ENCODE results near the gene ABHD13. TPM values are rescaled to one million over a fixed set of nuclear protein-coding genes. Genes with fewer than 3 reads are reported as not detected.

The ABHD13 gene
- total RNA-seq, 2 donors from 2014 or later: 4.8 to 9.7 TPM

GRCh38 chr13:108182652-108183051 lies 35.5 kb upstream of the ABHD13 start:
- intact Hi-C loops (cut with DNase I): no loop called here
- DNase-seq (ENCODE audit: low spot score): no peak
- WGBS: 68% methylated on average over 3 of the region's 3 CpGs
- Histone ChIP-seq H3K4me1 (replicated peaks) (no peaks in the 10 kb centered on the region), H3K27me3 (replicated peaks; ENCODE audit: insufficient read depth) (no peaks in the 10 kb centered on the region), H3K36me3 (no peaks in the 10 kb centered on the region), H3K9me3 (no peaks in the 10 kb centered on the region), H3K4me3 (no peak overlapping the region), H3K27ac (no peak overlapping the region)
- no peak for TF ChIP-seq POLR2AphosphoS5 (IDR thresholded peaks at IDR 0.05)
- no peak for TF ChIP-seq POLR2A (IDR thresholded peaks at IDR 0.05)
- no peak for TF ChIP-seq CTCF (IDR thresholded peaks at IDR 0.05)

- no peak for DNase-seq (ENCODE audit: low spot score)
- WGBS: 27% methylated on average over 3 of the region's 3 CpGs
- Histone ChIP-seq H3K4me3 (no peak overlapping the region), H3K9me3 (no peaks in the 10 kb centered on the region), H3K36me3 (no peaks in the 10 kb centered on the region), H3K27ac (no peak overlapping the region), H3K27me3 (replicated peaks; ENCODE audit: insufficient read depth) (no peaks in the 10 kb centered on the region), H3K4me1 (replicated peaks) (no peaks in the 10 kb centered on the region)
- TF ChIP-seq CTCF (IDR thresholded peaks at IDR 0.05): no peak
- TF ChIP-seq POLR2AphosphoS5 (IDR thresholded peaks at IDR 0.05): no peak
- no peak for TF ChIP-seq POLR2A (IDR thresholded peaks at IDR 0.05)
- intact Hi-C loops (cut with DNase I): no loop called here
Observed at GRCh38 chr13:108185223-108185622, 33.0 kb upstream of the ABHD13 start.

- no peak for DNase-seq (ENCODE audit: low spot score)
- H3K27ac ChIP-seq: no peak overlapping the region
- intact Hi-C loops (cut with DNase I): no loop called here
- H3K27me3 ChIP-seq (replicated peaks; ENCODE audit: insufficient read depth): no peaks in the 10 kb centered on the region
- no peaks in the 10 kb centered on the region for H3K36me3 ChIP-seq
- TF ChIP-seq POLR2A (IDR thresholded peaks at IDR 0.05) (no peak), POLR2AphosphoS5 (IDR thresholded peaks at IDR 0.05) (no peak), CTCF (IDR thresholded peaks at IDR 0.05) (no peak)
- no peak overlapping the region for H3K4me3 ChIP-seq
- H3K4me1 ChIP-seq (replicated peaks): no peaks in the 10 kb centered on the region
- WGBS: 54% methylated on average over 2 of the region's 2 CpGs
- H3K9me3 ChIP-seq: no peaks in the 10 kb centered on the region
Observed at GRCh38 chr13:108188260-108188659, 29.9 kb upstream of the ABHD13 start.

- no peak for DNase-seq (ENCODE audit: low spot score)
- intact Hi-C loops (cut with DNase I): no loop called here
- 40% methylated on average over 3 of the region's 3 CpGs for WGBS
- no peaks in the 10 kb centered on the region for H3K27me3 ChIP-seq (replicated peaks; ENCODE audit: insufficient read depth)
- H3K27ac ChIP-seq: no peak overlapping the region
- TF ChIP-seq POLR2AphosphoS5 (IDR thresholded peaks at IDR 0.05): no peak
- TF ChIP-seq POLR2A (IDR thresholded peaks at IDR 0.05): no peak
- TF ChIP-seq CTCF (IDR thresholded peaks at IDR 0.05): no peak
- H3K36me3 ChIP-seq: no peaks in the 10 kb centered on the region
- no peak overlapping the region for H3K4me3 ChIP-seq
- no peaks in the 10 kb centered on the region for H3K9me3 ChIP-seq
- H3K4me1 ChIP-seq (replicated peaks): no peaks in the 10 kb centered on the region
Observed at GRCh38 chr13:108190897-108191296, 27.3 kb upstream of the ABHD13 start.

- Histone ChIP-seq H3K27ac (no peak overlapping the region), H3K4me1 (replicated peaks) (no peaks in the 10 kb centered on the region), H3K4me3 (no peak overlapping the region), H3K36me3 (no peaks in the 10 kb centered on the region), H3K9me3 (no peaks in the 10 kb centered on the region), H3K27me3 (replicated peaks; ENCODE audit: insufficient read depth) (no peaks in the 10 kb centered on the region)
- TF ChIP-seq POLR2AphosphoS5 (IDR thresholded peaks at IDR 0.05): no peak
- TF ChIP-seq CTCF (IDR thresholded peaks at IDR 0.05): no peak
- no peak for TF ChIP-seq POLR2A (IDR thresholded peaks at IDR 0.05)
- DNase-seq (ENCODE audit: low spot score): no peak
- intact Hi-C loops (cut with DNase I): no loop called here
Observed at GRCh38 chr13:108193806-108194205, 24.4 kb upstream of the ABHD13 start.

All from prostate gland (tissue), 2 donors.